SKM-1 treated with dmso at 0.1 percent for 144 hours (cell line): ENCODE data around the gene RITA1.
"Not testable (repeated sequence)": the region's sequence is repeated elsewhere in the genome, so short reads cannot be mapped to it uniquely, and the experiment has no call there.

Experiments used
- DNase-seq: peaks from one replicate; lab custom pipeline; 2025; ENCODE audit not compliant: unreplicated experiment; lab: John Stamatoyannopoulos, UW

The RITA1 gene

DNA sequence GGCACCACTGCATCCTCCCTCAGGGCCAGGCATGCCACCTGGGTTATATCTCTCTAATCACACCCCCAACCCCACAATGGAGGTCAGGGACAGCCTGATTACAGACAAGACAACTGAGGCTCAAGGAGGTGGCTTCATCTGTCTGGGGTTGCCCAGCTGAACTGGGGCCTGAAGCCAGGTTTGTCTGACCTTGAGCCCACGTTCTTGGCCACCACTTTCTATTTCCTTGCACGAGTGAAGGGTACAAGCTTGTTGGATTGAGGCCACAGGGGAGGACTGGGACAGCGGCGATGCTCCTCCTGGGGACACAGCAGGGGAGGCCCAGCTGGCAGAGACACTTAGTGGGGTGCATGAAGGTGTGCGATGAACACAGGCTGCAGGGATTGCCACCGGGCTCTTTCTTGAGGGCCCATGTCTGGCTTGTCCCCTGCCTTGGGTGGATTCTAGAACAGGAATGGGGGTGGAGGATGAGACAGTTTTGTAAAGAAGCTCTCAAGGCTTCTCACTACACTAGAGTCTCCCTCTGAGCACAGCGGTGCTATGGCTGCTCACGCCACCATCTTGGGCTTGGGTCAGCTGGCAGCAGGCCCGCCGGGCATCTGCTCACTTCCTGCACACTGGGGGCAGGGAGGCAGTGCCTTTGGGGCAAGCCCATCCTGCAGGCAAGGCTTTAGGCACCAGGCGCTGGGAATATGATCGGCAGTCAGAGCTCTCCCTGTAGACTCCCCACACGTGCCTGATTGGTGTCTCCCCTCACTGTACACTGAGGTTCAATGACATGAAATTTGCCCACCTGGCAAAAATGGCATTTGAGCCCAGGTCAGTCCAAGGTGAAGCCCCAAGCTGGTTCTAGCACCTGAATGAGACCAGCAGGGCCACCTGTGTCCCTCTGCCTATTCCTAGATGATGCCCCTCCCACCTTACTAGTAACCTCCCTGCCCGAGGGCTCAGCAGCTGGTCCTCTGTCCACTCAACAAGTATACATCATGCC is 16.0 kb downstream of the RITA1 start:
- no peak for DNase-seq

DNA sequence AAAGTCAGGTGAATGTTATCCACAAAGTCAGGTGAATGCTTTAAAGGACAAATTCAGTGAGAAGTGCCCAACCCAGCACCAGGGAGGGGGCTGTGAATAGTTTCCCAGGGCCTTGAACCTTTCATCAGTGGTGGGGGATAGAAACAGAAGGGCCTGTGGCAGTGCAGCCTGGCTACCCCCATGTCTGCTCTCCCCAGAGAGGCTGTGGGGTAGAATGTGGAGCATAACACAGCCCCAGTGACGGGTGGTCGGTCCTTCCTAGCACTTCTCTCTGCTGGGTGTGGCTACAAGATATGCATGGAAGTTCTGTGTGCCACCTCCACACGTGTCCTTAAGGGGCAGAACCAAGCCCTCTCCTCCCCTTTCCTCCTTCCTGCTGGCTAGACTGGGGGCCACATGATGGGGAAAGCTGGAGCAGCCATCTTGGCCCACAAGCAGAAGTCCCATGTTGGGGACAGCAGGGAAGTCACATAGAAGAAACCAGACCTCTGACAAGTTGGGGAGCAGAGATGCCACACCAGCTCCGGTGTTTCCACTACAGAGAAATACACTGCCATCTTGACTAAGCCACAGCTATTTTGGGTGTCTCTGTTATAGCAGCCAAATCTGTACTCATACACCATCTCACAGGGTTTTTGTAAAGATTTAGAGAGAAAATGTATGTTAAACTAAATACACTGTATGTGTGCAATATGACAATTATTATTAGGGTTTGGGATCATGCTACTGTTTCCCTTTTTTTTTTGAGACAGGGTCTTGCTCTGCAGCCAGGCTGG is 17.0 kb downstream of the RITA1 start:
- no peak for DNase-seq

DNA sequence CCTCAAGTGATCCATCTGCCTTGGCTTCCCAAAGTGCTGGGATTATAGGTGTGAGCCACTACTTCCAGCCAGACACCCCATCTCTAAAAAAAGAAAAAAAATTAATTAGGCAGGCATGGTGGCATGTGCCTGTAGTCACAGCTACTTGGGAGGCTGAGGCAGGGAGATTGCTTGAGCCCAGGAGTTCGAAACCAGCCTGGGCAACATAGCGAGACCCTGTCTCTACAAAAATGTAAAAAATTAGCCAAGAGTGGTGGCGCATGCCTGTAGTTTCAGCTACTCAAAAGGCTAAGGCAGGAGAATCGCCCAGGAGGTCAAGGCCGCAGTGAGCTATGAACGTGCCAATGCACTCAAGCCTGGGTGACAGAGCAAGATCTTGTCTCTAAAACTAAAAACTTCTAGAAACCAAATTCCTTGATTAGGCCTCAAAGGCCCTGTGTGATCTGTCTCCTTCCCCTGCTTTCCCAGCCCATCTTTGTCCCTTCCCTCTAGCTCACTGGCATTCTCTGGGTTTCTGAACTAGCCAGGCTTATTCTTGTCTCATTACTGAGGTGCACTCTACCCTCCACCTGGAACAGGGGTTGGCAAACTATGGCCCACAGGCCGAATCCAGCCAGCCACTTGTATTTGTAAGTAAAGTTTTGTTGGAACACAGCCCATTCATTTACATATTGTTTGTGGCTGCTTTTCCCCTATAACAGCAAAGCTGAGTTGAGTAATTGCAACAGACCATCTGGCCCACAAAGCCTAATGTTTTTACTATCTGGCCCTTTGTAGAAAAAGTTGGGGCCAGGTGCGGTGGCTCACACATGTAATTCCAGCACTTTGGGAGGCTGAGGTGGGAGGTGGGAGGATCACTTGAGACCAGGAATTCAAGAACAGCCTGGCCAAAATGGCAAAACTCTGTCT is 18.6 kb downstream of the RITA1 start:
- no peak for DNase-seq

DNA sequence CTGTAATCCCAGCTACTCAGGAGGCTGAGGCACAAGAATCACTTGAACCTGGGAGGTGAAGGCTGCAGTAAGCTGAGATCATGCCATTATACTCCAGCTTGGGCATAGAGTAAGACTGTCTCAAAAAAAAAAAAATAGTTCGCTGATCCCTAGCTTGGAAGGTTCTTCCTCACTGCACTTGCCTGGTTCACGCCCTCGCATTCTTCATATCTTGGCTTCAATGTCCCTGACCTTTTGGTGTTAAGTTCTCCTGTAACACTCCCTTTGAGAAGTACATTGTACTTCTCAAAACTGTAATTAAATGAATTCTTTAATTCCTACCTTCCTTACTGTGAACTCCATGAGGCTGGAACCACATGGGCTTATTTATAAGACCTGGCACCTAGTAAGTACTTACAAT is 19.3 kb downstream of the RITA1 start:
- DNase-seq: no peak

DNA sequence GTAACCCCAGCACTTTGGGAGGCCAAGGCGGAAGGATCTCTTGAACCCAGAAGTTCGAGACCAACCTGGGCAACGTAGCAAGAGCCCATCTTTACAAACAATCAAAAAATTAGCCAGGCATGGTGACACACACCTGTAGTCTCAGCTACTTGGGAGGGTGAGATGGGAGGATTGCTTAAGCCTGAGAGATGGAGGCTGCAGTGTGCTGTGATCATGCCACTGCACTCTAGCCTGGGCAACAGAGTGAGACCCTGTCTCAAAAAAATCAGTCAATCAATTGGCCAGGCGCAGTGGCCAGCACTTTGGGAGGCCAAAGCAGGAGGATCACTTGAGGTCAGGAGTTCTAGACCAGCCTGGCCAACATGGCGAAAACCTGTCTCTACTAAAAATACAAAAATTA is 21.3 kb downstream of the RITA1 start:
- DNase-seq: not testable (repeated sequence)

DNA sequence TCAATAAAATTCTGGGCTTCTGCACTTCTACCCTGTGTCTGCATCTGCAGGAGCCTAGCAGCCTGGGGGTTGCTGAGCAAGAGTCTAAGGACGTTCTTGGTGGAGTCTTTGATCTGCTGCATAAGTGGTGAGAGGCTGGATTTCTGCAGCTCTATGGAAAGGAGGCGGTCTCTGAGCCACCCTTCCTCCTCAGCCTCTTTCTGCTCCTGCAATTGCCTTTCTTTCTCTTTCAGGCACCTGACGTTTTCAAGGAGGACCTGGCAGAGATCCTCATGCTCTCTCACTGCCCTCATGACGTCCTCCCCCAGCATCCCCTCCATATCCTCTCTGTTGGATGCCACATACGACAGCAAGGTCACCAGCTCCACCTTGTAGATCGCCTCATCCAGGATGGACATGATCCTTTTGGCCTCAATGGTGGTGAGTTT is 22.1 kb downstream of the RITA1 start:
- no peak for DNase-seq

DNA sequence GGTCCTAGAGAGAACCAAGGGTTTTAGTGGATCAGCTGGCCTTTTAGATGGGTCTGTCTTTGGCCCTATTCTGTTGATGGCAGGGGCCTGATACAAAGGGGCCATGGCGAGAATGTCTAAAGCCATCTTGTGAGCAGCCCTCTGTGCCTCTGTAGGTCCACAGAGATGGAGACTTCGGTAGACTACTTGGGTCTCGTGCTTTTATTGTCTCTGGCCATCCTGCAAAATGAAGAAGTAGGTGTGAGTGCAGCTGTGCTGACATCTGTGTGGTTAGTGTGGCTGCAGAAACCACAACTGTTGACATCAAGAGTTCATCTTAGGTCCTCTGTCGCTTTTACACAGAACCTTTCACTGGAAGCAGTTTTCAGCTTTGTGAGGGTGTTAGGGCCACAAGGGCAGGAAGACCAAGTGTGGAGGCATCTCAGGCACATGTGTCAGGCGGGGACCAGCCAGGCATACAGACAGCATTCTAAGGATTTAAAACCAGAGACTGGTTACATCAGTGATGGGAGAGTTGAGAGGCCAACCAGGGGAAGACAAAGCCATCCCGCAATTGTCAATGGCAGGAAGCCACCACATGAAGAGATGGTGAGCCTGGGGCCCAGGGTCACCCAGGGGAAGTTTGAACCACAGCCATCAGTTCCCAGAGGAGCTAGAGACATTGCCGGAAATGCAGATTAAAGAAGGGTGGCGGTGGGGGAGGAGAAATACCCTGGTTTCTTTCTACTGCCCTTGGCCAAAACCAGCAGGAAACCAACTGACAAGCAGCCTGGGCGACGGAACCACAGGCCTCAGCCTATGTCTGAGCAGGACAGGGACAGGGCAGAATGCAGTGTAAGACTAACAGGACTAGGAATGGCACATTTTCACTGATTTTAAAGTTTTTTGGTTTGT is 22.8 kb downstream of the RITA1 start:
- peak; percentile 85 for DNase-seq

DNA sequence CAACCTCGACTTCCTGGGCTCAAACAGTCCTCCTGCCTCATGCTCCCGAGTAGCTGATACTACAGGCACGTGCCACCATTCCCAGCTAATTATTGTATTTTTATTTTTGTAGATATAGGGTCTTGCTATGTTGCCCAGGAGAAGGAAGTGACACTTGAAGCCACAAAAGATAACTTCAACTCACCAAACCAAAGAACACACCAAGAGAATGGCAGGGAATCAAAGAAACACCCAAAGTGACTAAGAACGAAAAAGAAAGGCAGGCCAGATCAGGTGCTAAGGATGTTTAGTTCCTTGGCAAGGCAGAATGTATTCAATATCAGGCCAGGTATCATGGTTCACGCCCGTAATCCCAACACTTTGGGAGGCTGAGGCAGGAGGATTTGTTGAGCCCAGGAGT is 25.6 kb downstream of the RITA1 start:
- no peak for DNase-seq

DNA sequence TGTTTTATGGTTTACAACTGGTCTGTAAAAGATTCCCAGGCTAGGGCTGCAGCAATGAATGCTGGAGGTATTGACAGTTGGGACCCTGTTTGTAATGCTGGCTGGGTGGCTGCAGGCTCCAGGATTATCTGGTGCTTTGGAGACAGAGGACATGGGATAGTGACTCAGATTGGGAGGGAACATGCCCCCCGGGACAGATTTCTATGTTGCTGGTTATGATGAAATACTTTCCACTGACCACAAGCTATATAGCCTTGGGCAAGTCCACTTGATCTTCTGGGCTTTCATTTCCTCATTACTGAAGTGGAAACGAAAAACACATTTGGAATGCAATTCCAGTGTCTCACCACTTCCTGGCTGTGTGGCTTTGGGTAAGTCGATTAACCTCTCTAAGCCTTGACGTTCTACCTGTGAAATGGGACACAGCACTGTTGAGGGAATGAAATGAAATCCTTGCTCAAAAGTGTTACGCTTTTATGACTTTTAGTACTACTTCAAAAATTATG is 29.4 kb downstream of the RITA1 start:
- DNase-seq: peak; percentile 62

DNA sequence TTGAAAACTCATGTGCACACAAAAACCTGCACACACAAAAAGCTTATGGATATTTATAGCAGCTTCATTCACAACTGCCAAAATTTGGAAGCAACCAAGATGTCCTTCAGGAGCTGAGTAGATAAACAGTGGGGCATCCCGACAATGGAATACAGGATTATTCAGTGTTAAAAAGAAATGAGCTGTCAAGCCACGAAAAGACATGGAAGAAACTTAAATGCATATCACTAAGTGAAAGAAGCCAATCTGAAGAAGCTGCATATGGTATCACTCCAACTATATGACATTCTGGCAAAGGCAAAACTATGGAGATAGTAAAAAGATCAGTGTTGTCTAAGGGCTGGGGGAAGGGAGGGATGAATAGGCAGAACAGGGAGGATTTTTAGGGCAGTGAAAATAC is 30.5 kb downstream of the RITA1 start:
- DNase-seq: no peak

DNA sequence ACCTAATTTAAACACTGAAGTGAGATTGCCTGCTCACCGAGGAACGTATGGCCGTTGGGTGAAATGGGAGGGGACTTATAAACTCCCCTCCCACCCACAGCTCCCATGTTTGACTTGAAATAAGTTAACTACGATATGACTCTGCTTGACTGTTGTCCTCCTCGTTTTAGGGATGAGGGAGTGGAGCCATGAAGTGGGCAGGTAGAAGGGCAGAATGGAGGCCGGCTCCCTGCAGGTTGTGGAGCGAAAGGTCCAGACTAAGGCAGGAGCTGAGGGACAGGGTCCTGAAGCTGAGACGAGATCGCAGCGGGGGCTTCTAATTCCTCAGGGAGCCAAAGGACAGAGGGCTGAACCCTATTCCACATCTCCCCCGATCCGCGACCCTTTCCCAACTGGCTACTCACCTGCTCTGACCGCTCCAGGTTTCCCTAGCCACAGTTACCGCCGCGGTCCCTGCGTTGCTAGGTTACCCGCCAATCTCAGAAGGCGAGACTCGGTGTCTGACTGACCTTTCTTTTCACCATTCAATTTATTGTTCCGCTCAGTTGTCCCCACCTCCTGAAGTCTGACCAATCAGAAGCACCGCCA is 35.2 kb downstream of the RITA1 start:
- DNase-seq: no peak

DNA sequence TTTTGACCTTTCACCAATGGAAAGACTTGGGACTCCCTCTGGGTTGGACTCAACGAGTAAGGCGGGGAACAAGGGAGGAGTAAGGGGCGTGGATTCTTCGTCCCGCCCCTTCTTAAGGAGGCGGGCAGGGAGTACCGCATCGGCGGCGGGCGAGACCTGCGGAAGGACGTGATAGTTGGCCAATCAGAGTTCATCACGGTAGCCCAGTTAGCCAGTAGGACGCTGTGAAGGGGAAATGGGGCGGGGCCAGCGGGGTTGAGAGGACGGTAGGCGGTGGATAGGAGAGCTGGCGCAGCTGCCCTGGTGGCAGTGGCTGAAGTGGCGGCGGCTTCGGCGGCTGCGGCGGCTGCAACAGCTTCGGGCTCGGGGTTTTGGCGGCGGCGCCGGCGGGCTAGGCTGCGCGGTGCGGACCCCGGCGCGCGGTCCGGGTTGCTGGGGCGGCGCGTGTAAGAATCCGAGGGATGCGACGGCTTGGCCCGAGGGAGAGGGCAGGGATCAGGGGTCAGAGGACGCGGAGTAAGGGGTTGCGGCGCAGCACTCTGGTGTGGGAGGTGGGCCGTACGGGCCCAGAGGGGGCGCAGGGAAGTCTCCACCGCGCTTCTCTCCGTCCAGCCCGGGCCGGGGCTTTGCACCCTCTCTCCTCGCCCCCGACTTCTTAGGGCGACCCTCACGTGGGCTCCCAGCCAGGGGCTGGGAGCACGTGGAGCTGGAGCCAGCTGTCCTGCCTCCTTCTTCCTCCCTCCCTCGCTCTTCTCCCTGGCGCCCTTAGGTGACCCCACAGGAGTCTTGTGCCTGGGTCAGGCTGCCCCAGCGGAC is 35.9 kb downstream of the RITA1 start, which contains the start of gene TPCN1:
Gene TPCN1, plus strand, starts transcription at position 284 of the 816 bp plus-strand sequence. CDS start 5,389 bp downstream, outside the sequence.
- DNase-seq: peak; percentile 92

DNA sequence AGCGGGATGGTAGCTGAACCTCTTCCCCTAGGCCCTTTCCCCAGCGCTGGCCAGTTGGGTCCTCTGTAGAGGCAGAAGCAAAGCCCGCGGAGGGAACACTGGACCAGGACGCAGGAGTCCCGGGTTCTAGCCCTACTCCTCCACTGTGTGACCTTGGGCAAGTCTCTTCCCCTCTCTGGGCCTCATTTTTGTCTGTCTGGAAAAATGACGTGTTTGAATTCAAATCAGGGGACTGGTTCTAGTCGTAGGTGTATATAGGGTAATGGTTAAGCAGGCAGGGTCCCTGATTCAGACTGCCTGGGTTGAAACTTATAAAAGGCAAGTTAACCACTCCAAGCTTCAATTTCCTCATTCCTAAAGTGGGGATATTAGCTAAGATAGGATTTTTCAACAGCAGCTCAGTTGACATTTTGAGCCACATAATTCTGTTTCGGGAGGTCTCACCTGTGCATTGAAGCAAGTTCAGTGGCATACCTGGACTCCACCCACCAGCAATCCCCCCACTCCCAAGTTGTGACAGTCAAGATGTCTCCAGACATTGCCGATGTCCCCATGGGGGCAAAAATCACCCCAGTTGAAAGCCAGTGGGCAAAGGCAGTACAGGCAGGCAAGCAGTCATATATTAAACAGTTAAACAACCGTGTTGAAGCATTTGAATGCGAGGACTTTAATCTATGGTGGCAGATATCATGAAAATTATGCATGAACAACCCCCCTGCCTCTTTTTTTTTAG is 36.6 kb downstream of the RITA1 start:
- no peak for DNase-seq

DNA sequence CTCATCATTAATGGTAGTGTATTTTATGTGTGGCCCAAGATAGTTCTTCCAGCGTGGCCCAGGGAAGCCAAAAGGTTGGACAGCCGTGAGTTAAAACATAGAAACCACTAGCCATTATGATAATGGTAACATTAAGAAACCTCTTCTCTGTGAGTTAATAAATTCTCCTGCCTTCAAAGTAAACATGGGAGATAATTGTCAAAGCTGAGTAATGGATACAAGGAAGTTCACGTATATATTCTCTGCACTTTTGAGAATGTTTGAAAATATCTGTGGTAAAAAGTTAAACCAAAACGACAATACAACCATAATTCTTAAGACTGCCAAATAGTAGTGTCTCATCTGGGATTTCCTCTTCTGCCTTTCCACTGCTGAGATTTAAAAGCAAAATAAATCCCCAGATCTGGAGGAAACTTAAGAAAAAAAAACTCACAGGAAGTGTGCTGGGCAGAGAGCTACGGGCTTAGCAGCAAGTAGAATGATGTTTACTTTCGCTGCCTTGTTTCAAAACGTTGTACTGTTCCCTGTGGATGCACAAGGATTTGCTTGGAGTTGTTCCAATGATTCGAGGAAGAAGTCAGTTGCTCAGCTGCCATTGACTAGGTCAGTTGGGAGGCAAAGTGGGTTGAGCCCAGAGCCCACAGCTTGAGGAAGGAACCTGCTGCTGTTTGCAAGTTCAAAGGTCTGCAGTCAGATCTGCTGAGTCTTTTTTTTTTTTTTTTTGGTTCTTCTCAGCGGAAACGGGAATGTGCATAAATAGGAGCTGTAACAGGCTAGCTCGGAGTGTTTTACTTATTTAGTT is 37.4 kb downstream of the RITA1 start:
- no peak for DNase-seq

DNA sequence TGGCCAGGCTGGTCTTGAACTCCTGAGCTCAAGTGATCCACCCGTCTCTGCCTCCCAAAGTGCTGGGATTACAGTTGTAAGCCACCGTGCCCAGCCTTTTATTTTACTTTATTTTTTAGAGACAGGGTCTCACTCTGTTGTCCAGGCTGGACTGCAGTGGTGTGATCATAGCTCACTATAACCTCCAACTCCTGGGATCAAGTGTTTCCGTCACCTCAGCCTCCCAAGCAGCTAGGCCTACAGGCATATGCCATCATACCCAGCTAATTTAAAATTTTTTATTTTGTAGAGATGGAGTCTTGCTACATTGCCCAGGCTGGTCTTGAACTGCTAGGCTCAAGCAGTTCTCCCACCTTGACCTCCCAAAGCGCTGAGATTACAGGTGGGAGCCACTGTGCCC is 39.4 kb downstream of the RITA1 start:
- no peak for DNase-seq

DNA sequence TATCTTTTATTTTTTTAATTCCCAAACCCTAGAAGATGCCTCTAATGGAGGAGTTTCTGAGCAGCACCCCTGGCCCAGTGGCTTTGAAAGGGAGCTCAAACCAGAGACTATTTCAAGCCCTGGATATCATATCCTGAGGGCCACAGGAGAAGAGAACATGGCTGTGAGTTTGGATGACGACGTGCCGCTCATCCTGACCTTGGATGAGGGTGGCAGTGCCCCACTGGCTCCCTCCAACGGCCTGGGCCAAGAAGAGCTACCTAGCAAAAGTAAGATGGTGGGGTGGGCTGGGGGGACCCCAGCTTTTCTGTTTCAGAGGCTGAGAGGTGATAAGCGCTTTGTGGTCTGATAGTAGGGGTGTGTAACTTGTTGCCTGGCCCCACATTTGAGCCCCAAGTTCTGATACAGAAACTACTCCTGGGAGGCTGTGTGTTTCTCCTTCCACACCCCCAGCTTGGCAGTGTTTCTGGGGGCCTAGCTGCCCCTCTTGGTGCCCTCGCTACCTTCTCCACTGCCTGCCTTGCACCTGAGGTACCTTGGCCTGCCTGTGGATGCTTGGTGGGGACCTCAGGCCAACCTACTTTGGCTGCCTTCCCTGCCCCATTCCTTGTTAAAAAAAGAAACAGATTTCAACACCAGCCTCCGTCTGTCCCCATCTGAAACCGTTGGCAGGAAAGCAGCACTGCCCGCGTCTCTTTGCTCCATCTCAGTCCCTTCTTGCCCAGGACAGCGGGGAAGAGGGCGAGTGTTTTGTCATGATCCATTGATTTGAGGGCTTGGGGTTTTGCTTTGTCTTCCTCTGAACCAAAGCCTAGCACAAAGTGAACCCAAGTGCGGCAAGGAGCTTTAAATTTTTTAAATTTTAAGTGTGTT is 41.4 kb downstream of the RITA1 start:
- no peak for DNase-seq
